Dedifferentiated amniotic fluid mesenchymal stem cell (primary cell): ENCODE measurements around the gene KRT16.
"Not testable (repeated sequence)": the region's sequence is repeated elsewhere in the genome, so short reads cannot be mapped to it uniquely, and the experiment has no call there.

Experiments
- DNase-seq: peaks from one replicate; pipeline ENCODE4 v3.0.0-alpha.2; 2016; ENCODE audit errors: extremely low spot score

KRT16 gene

DNA sequence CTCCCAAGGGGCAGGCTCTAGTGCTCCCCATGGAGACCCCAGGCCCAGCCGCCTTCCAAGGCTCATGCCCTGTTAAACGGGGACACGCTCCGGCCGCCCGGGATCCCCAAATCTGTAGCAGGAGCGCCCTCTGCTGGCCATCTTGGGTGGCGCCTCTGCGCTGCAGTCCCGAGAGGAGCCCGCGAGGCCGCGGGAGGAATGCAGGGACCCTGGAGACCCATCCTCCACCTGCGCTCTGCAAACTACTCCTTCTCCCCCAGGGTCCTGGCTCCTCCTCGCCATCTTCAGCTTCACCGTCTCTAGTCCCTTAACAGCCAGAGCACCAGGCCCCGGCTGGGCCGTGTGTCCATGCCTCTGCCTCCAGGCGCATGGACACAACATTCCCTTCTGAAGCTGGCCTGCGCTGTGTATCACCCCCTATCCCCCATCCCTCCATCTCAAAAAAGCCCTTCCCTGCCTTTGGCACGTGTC lies 35.4 kb upstream of the KRT16 start:
- DNase-seq: peak; percentile 74

DNA sequence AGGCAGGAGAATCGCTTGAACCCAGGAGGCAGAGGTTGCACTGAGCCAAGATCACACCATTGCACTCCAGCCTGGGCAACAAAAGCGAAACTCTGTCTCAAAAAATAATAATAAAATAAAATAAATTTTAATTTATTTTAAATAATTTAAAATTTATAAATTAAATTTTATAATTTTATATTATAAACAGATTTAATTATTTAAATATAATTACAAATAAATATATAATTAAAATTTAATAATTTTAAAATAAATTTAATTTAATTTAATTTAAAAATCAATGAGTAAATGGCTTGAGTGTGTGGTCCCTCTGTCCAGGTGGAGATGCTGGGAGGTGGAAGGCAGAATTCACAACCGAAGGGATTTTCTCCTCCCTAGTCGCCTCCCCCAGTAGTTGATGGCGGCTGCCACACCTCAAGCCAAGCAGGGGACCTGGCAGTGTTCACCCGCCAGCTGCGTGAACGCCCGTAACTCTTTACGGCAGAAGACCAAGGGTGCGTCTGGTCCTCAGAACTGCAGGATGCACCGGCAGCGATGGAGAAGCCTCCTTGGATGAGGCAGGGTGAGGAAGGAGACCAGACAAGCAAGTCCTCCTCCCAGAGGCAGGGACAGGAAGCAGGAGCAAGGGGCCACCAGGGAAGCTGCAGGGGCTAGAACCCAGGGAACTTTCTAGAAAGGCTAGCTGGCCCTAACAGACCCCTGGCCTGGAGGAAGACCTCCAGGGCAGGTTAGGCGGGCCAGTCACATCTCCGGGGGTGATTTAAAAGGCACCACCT lies 34.7 kb upstream of the KRT16 start:
- no peak for DNase-seq

DNA sequence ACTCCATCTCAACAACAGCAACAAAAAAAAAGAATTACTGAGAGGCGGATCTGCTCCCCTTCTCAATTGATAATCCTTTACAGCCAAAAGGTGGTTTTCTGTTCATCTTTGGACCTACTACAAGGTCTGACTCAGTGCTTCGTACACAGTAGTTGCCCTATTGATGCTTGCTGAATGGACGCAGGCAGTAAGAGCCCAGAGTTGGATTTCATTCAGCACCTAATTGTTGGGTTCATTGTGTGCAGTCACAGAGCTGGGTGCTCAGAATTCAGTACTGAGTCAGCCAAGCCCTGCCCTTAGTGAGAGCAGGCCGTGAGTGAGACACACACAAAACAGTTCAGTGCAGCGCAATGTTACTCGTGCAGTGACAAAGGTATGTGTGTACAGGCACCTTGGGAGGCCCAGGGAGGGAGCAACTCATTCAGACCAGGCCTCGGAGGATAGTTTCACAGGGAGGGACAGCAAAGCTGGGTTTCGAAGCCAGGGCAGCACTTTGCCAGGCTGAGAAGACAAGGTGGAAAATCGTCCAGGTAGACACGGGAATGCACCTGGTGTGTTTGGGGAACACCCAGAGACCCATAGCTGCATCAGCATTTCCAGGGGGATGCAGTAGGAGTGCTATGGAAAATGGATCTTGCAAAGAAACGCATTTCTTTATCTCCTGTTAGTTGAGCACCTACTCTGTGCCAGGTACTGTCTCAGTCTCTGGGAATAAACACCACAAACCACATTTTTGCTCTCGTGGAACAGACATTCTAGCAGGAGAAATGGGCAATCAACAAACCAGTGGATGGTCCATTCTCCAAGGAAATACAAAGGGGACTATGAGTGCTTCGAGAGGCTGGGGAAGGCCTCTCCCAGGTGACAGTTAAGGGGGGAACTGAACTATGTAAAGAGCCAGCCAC lies 29.9 kb upstream of the KRT16 start:
- DNase-seq: no peak

DNA sequence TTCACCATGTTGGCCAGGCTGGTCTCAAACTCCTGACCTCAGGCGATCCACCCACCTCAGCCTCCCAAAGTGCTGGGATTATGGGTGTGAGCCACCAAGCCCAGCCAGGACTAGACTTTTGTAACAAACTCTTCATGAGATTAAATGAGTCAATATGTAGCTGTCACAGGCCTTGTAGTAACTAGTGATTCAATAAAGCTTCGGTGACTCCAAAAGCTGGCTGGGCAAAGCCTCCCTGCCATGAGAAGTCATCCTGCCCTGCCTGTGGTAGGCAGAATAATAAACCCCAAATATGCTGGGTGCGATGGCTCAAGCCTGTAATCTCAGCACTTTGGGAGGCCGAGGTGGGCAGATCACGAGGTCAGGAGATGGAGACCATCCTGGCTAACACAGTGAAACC lies 28.0 kb upstream of the KRT16 start:
- DNase-seq: not testable (repeated sequence)

GRCh38 chr17:41639492-41640473 lies 27.2 kb upstream of the KRT16 start:
- no peak for DNase-seq

DNA sequence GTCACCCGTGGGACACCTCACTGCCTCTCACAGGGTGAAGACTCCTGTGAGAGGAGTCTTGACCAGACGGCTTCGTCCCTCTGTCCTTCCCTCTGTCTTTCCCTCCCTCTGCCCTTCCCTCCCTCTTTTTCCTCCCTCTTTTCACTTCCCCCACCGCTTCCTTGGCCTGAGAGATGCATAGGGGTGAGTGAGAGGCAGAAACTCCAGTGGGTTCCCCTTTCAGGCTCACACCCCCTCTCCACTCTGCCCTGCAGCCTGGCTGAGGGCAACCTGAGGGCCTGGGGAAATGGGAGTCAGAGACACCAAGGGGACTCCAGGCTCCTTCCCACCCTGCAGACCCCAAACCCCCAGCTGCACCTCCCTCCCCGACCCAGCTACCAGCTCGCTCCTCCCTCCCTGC lies 26.4 kb upstream of the KRT16 start:
- DNase-seq: no peak

GRCh38 chr17:41638194-41638593 lies 25.6 kb upstream of the KRT16 start:
- DNase-seq: no peak

DNA sequence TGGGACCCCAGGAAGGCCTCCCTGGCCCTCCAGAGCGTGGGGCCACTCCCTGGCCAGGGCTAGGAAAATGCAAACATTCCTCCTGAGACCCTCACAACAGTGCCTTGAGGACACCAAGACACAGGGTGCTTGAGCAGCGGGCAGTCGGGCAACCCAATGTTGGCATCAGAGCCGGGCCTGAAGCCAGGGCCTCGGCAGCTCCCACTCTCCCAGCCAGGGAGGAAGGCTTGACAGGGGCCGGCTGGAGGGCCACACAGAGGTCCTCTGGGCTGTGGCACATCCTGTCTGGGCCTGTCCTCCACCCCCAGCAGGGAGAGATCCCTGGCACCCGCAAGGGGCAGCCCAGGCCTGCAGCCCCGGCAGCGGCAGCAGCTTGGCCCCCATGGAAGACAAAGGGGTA lies 24.1 kb upstream of the KRT16 start:
- no peak for DNase-seq

DNA sequence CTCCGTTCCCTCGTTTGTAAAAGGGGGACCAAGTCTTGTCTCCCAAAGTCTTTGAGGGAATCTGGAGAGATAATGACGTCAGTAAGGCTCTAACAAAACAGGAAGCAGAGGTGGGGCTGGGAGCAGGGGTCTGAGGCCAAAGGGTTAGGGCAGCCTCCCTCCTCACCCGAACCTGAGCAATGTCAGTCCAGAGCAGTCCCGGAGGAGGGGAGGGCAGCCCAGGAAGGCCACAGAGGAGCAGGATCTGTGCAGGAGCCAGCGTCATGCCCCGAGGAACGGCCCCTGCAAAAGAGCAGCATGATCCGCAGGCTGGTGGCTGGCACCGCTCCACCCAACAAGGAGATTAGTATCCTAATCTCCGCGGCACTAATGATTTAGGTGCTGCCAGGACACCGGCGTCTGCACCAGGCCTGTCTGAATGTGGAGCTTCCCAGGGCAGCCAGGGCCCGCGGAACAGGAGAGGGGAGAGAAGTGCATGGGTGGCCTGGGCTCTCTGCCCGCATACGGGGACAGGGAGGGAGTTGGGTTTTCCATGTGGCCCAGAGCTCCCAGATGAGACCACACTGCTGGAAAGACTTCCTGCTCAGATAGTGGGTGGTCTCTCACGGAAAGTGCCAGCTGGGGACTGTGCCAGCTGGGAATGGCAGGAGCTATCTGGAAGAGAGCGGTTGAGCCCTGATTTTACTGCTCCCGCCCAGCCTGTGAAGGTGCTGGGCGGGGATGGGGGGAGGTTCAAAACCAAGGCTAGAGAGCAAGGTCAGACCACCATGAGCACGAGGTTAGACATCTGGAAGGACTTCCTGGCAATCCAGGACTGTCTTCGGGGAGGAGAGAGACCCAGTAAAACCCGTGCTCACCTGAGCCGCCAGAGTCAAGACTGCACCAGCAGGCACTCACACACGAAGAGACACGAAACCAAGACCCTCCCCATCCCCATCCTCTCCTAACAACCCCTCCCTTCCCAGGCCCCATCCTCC lies 22.8 kb upstream of the KRT16 start:
- DNase-seq: no peak

DNA sequence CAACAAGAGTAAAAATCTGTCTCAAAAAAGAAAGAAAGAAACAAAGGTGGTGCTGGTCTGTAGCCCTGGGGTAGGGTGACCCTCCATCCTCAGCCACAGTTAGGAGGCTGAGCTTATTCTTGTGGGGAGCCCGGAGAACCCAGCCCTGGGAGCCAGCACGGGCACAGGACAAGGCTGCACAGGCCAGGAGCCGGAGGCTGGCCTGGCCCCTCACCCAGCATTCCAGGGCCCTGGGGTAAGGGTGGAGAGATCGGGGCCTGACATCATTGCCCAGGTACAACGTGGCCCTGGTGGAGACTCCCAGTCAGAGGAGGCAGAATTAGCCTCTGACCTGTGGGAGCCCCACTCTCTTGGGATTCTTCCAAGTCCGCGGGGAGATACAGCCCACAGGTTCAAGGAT lies 22.1 kb upstream of the KRT16 start:
- DNase-seq: no peak

DNA sequence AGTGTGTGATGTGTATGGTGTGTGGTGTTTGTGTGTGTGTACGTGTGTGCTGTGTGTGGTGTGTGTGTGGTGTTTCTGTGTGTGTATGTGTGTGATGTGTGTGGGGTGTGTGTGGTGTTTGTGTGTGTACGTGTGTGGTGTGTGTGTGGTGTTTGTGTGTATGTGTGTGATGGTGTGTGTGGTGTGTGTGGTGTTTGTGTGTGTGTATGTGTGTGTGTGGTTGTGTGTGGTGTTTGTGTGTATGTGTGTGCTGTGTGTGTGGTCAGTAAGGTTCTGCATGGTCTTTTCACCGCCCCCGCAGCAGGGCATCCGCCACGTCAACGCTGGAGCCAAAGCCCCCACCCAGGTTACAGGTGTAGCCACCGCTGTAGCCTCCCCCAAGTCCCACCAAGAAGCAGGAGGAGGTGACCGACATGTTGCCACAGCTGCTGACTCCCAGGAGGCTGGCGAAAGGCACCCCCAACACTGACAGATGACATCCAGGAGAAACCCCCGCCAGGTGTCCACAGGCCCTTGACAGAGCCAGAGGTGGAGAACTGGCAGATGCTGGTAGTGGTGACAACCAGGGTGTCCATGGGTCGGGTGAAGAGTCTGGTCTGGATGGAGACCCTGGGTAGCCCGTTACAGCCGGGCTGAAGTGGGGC lies 21.1 kb upstream of the KRT16 start:
- no peak for DNase-seq

DNA sequence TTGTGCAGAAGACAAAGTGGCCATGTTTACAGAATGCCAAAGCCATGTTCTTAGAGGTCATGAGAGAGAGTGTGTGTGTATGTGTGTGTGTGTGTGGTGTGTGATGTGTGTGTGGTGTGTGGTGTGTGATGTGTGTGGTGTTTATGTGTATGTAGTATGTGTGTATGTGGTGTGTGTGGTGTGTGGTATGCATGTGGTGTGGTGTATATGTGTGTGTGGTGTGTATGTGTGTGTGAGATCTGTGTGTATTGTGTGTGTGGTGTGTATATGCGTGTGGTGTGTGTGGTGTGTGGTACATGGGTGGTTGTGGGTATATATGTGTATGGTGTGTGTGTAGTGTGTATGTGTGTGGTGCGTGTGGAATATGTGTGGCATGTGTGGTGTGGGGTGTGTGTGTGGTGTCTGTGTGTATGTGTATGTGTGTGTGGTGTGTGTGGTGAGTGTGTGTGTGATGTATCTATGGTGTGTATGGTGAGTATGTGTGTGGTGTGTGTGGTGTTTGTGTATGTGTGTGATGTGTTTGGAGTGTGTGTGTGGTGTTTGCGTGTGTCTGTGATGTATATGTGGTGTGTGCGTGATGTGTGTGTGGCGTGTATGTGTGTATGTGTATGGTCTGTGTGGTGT lies 20.0 kb upstream of the KRT16 start:
- no peak for DNase-seq

DNA sequence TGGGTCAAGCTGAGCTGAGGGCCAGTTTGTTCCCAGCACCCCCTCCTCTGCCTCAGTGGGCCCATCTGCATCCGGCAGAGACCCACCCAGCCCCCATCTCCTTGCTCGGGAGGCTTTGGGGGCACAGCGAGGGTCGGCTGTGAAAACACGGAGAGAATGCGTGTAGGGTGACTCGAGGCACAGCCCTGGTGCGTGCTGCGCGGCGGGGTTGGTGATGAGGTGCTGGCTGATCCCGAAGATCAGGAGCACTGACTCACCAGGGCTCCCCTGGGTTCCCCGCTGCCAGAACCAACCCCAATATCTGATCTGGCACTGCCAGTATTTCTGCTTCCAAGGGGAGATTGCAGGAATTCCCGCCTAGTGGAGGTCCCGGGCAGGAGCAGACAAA lies 19.3 kb upstream of the KRT16 start:
- no peak for DNase-seq

DNA sequence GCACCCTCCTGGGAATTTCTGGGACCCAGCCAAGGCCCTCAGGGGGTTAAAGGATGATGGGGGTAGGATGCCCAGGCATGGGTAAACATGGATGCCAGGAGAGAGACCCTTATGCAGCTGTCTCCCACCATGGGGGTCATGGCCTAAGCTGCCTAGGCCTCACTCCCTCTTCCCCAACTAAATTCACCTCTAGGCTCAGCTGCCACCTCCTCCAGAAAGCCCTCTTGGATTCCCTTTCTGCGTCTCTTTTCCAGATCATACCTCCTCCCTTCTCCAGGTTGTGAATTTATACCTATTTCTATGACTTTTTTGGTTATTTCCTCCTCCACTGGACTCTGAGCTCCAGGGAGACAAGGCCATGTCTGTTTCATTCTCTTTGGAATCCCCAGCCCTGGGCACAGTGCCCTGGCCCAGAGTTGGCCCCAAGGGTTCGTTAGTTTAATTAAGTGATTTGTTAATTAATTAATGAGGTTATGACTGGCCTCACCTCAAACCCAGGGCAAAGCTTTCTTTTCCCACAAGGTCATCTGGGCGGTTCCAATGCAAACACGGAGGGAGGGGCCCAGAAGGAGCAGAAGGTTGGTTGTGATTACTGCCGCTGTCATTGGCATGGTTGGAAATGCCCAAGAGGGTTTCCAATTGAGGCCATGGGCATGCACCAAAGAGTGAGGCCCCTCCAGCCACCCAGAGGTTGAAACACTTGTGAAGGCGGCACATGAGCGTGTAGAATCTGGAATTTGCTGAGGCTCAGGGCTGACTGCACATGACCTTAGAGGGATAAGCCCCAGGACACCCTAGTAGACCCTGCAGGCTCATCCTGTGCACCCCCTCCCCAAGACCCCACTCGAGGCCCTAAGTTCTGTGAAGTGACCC lies 18.7 kb upstream of the KRT16 start:
- no peak for DNase-seq

- no peak for DNase-seq
Measured at GRCh38 chr17:41629826-41630670, 17.5 kb upstream of the KRT16 start.

DNA sequence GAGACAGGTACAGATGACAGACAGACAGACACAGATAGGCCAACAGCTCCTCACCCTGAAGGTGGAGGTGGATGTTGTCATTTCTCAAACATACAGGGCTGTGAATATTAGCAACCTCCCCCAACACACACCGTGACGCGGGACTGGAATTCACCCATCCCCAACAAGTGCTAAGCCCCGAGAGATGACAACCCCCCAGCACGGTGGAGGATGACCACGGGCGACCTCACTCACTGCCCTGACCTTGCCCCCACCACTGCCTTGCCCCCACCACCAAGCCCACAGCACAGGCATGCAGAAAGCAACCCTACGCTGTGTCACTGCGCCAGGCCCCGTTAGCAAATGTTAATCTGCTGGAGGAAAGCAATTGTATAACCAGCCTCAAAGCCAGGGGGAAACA lies 16.7 kb upstream of the KRT16 start:
- no peak for DNase-seq

DNA sequence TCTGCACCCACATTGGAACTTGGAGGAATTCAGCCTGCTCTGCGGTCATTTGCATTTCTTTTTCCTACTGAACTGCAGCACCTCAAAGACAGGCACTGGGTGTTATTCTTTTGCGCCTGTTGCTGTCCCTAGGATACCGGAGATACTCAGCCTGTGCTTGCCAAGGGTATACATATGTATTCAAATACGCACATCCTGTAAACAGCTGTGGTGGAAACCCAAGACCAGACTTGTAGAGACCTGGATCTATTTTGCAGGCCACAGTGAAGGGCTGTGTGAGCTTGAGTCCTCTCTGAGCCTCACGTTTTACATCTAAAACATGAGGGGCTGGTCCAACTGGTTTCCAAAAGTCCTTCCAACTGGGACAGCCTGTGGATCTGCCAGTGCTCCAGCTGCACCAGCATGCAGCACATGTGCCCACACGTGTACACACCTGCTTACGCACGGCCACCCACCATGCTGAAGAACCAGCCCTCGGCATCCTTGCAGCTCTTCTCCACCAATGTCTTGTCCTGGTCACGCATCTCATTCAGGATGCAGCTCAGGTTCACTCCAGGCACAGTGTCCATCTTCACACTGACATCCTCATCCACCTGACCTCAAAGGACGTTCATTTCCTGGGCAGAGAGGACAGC lies 16.2 kb upstream of the KRT16 start:
- not testable (repeated sequence) for DNase-seq
